Right ventricle myocardium superior (tissue), 1 donor: ENCODE measurements around the gene RANBP2. TPM values are rescaled to one million over a fixed set of nuclear protein-coding genes. Genes with fewer than 3 reads are reported as not detected.
A peak's percentile ranks its signal among the peaks of the same experiment; 100 is the strongest.
"Not testable (repeated sequence)": the region's sequence is repeated elsewhere in the genome, so short reads cannot be mapped to it uniquely, and the experiment has no call there.

Source experiments
- ATAC-seq: fragments of 200-7000 bp; cut with Tn5 transposase; one replicate; pipeline ENCODE4 v1.9.1; 2020; ENCODE audit warnings: mild to moderate bottlenecking; ENCODE audit not compliant: poor library complexity
- DNase-seq: peaks from one replicate; pipeline ENCODE4 v3.0.0-alpha.2; 2020
- intact Hi-C: fragments of 100-400 bp; cut with DNase I; formaldehyde crosslinking; loops from one replicate; pipeline ENCODE4 v1.11.2; 2022
- total RNA-seq: library from RNA; stranded (reverse); fragmentation: NEBNext Ultra II Directional; extraction: Animal tissue kit (Norgen Biotek cat#: 25700); gene quantifications from one replicate; pipeline ENCODE4 v1.2.1, GENCODE V29; 2021
- donor health status: DM: no; HTN: yes; CAD: no; lungs with severe emphysema.

Gene RANBP2
- total RNA-seq, 1 donor from 2014 or later: 44.0 TPM

GRCh38 chr2:108762618-108763017 lies 43.3 kb downstream of the RANBP2 start:
- ATAC-seq, DNase-seq, intact Hi-C loops: not testable (repeated sequence)

- ATAC-seq, DNase-seq, intact Hi-C loops: not testable (repeated sequence)
These were observed 47.4 kb downstream of the RANBP2 start for GRCh38 chr2:108766671-108767070.

GRCh38 chr2:108767859-108768258 lies 48.6 kb downstream of the RANBP2 start:
- DNase-seq, intact Hi-C loops, ATAC-seq: not testable (repeated sequence)

- intact Hi-C loops: no loop called here
- no peak for DNase-seq
- no peak for ATAC-seq
These were observed 57.2 kb downstream of the RANBP2 start for GRCh38 chr2:108776475-108776874.

- intact Hi-C loops: no loop called here
- DNase-seq: no peak
- no peak for ATAC-seq
These were observed 59.6 kb downstream of the RANBP2 start for GRCh38 chr2:108778857-108779256.

- no peak for ATAC-seq
- intact Hi-C loops: no loop called here
- no peak for DNase-seq
These were observed 66.7 kb downstream of the RANBP2 start for GRCh38 chr2:108786008-108786353.

GRCh38 chr2:108786354-108787215 lies 67.3 kb downstream of the RANBP2 start, which contains the start of gene CCDC138:
Gene CCDC138, plus strand, starts transcription at chr2:108786771. Its CDS starts 52 bp downstream, at chr2:108786823.
- peak; percentile 94 for DNase-seq
- intact Hi-C loops: no loop called here
- peak; percentile 99 for ATAC-seq

GRCh38 chr2:108787216-108787541 lies 67.9 kb downstream of the RANBP2 start:
- DNase-seq (no peak), ATAC-seq (no peak)
- intact Hi-C loops: no loop called here

- DNase-seq (no peak), ATAC-seq (no peak)
- intact Hi-C loops: no loop called here
These were observed 83.9 kb downstream of the RANBP2 start for GRCh38 chr2:108803045-108803736.

- no peak for DNase-seq
- no peak for ATAC-seq
- intact Hi-C loops: no loop called here
These were observed 85.8 kb downstream of the RANBP2 start for GRCh38 chr2:108805032-108805431.

- no peak for DNase-seq
- intact Hi-C loops: no loop called here
- ATAC-seq: no peak
These were observed 86.5 kb downstream of the RANBP2 start for GRCh38 chr2:108805782-108806181.

- intact Hi-C loops: no loop called here
- DNase-seq (no peak), ATAC-seq (no peak)
These were observed 87.3 kb downstream of the RANBP2 start for GRCh38 chr2:108806371-108807113.

GRCh38 chr2:108809936-108810335 lies 90.7 kb downstream of the RANBP2 start:
- intact Hi-C loops: no loop called here
- DNase-seq (no peak), ATAC-seq (no peak)

GRCh38 chr2:108810993-108811957 lies 92.0 kb downstream of the RANBP2 start:
- DNase-seq (no peak), ATAC-seq (no peak)
- intact Hi-C loops: no loop called here

GRCh38 chr2:108813732-108814131 lies 94.5 kb downstream of the RANBP2 start:
- DNase-seq (no peak), ATAC-seq (no peak)
- intact Hi-C loops: no loop called here

GRCh38 chr2:108820482-108820881 lies 101.2 kb downstream of the RANBP2 start:
- ATAC-seq (no peak), DNase-seq (no peak)
- intact Hi-C loops: no loop called here

- no peak for DNase-seq
- intact Hi-C loops: no loop called here
- ATAC-seq: no peak
These were observed 104.0 kb downstream of the RANBP2 start for GRCh38 chr2:108823286-108823685.

GRCh38 chr2:108824316-108825070 lies 105.2 kb downstream of the RANBP2 start:
- no peak for ATAC-seq
- no peak for DNase-seq
- intact Hi-C loops: no loop called here
